Measurements from ENCODE around the gene CEACAM1. TPM values are rescaled to one million over a fixed set of nuclear protein-coding genes. Genes with fewer than 3 reads are reported as not detected.

Gene CEACAM1
- total RNA-seq, 6 experiments from 2014 or later = 27.4 to 64.6 (median 45.7) TPM

GRCh38 chr19:42571116-42571515, 42.8 kb upstream of the CEACAM1 start:
- H3K27ac ChIP-seq = no peak overlapping the region
- H3K4me1 ChIP-seq = no peaks in the 10 kb centered on the region
- DNase-seq (no peak), ATAC-seq (peak in 1 of 4 donors; percentile 16)
- WGBS (ENCODE audit: insufficient coverage, low coverage, low lambda C conversion rate, missing lambda C conversion rate) = 38% methylated on average over 2 of the region's 2 CpGs
- H3K4me3 ChIP-seq = no peak overlapping the region
- H3K27me3 ChIP-seq = no peaks in the 10 kb centered on the region
- no peaks in the 10 kb centered on the region for H3K36me3 ChIP-seq
- intact Hi-C loops (cut with DNase I) = no loop called here
- TF ChIP-seq POLR2A (IDR thresholded peaks at IDR 0.05) = no peak
- TF ChIP-seq CTCF (IDR thresholded peaks at IDR 0.05) = no peak
- H3K9me3 ChIP-seq = no peaks in the 10 kb centered on the region

- WGBS (ENCODE audit: insufficient coverage, low coverage, low lambda C conversion rate, missing lambda C conversion rate) = 18% methylated on average over 1 of the region's 2 CpGs
These were observed 40.9 kb upstream of the CEACAM1 start for GRCh38 chr19:42569193-42569592.

DNA sequence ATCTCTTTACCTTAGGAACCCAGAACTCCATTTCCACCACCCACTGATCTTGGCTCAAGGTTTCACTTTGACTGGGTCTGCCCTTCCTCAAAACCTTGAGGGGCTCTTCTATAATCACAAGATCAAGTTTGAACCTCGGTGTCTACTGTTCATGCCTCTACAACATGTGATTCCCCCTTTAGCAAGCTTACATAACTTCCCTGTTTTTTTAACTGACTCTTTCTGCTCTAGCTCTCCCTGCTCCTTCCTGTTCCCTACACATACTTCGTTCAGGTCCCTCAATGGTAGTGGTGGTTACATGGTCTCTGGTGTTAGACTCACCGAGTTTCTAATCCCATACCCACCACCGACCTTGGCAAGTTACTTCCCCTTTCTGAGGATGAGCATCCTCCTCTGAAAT, 39.7 kb upstream of the CEACAM1 start:
- 28% methylated on average over 4 of the region's 4 CpGs for WGBS (ENCODE audit: insufficient coverage, low coverage, low lambda C conversion rate, missing lambda C conversion rate)
- TF ChIP-seq CTCF (IDR thresholded peaks at IDR 0.05) = no peak
- TF ChIP-seq POLR2A (IDR thresholded peaks at IDR 0.05) = no peak
- no peaks in the 10 kb centered on the region for H3K4me1 ChIP-seq
- DNase-seq (no peak), ATAC-seq (peak in 3 of 4 donors; percentile 12 to 47 (median 15))
- no peak overlapping the region for H3K27ac ChIP-seq
- intact Hi-C loops (cut with DNase I) = no loop called here
- no peak overlapping the region for H3K4me3 ChIP-seq
- no peaks in the 10 kb centered on the region for H3K9me3 ChIP-seq
- H3K36me3 ChIP-seq = no peaks in the 10 kb centered on the region
- no peaks in the 10 kb centered on the region for H3K27me3 ChIP-seq

More at GRCh38 chr19:42569193-42569592, 40.9 kb upstream of the CEACAM1 start:
- no peaks in the 10 kb centered on the region for H3K27me3 ChIP-seq
- DNase-seq = no peak
- H3K4me1 ChIP-seq = no peaks in the 10 kb centered on the region
- H3K9me3 ChIP-seq = no peaks in the 10 kb centered on the region
- no peak overlapping the region for H3K27ac ChIP-seq
- no peak overlapping the region for H3K4me3 ChIP-seq
- no peak for ATAC-seq
- intact Hi-C loops (cut with DNase I) = no loop called here
- no peaks in the 10 kb centered on the region for H3K36me3 ChIP-seq
- TF ChIP-seq POLR2A (IDR thresholded peaks at IDR 0.05) (no peak), CTCF (IDR thresholded peaks at IDR 0.05) (no peak)

GRCh38 chr19:42567567-42567966, 39.3 kb upstream of the CEACAM1 start:
- Histone ChIP-seq H3K27ac (no peak overlapping the region), H3K4me1 (no peaks in the 10 kb centered on the region), H3K27me3 (no peaks in the 10 kb centered on the region), H3K9me3 (no peaks in the 10 kb centered on the region), H3K4me3 (no peak overlapping the region), H3K36me3 (no peaks in the 10 kb centered on the region)
- TF ChIP-seq POLR2A (IDR thresholded peaks at IDR 0.05) = no peak
- TF ChIP-seq CTCF (IDR thresholded peaks at IDR 0.05) = no peak
- 58% methylated on average over 4 of the region's 4 CpGs for WGBS (ENCODE audit: insufficient coverage, low coverage, low lambda C conversion rate, missing lambda C conversion rate)
- no peak for ATAC-seq
- no peak for DNase-seq
- intact Hi-C loops (cut with DNase I) = no loop called here

Measured in right lobe of liver (tissue), 6 donors.